Caco-2 (cell line): Measurements from ENCODE around the gene RPTN. TPM values are rescaled to one million over a fixed set of nuclear protein-coding genes. Genes with fewer than 3 reads are reported as not detected.

ENCODE experiments used
- BruUV-seq: library from RNA; stranded (reverse); fragments of 400-500 nt; replicated peaks from 2 replicates; lab custom pipeline; 2021; lab: Mats Ljungman, UMichigan
- CTCF ChIA-PET: fragments of 300-600 bp; sonication (Branson Sonifier 250); formaldehyde crosslinking; loops from one replicate; lab custom pipeline; 2022; ENCODE audit warnings: antibody characterized with exemption; lab: Charles Lee
- POLR2A ChIA-PET: fragments of 300-600 bp; sonication (Branson Sonifier 250); formaldehyde crosslinking; loops from one replicate; lab custom pipeline; 2022; ENCODE audit warnings: antibody characterized with exemption; lab: Charles Lee
- DNase-seq, 2 experiments: peaks; one replicate each; pipeline versions ENCODE4 v3.0.0 to v3.0.0-alpha.2; 2020 to 2022
- H3K27me3 ChIP-seq: replicated peaks from 2 replicates; pipeline ENCODE4 v1.6.0; 2011; ENCODE audit warnings: low read length; ENCODE audit not compliant: control insufficient read depth, insufficient read depth
- H3K36me3 ChIP-seq: 2 replicates; pipeline ENCODE4 v1.5.1; 2011; ENCODE audit warnings: low read length; ENCODE audit not compliant: control insufficient read depth, insufficient read depth
- H3K4me1 ChIP-seq: fragments of 250-450 bp; sonication (Bioruptor Pico); 2 replicates; pipeline ENCODE4 v1.5.1; 2020; ENCODE audit warnings: mild to moderate bottlenecking
- H3K4me3 ChIP-seq: 2 replicates; pipeline ENCODE4 v1.5.1; 2011; ENCODE audit warnings: low read depth, mild to moderate bottlenecking, control low read depth, low read length
- H3K9me3 ChIP-seq: fragments of 250-450 bp; sonication (Bioruptor Pico); 2 replicates; pipeline ENCODE4 v1.5.1; 2020; ENCODE audit warnings: mild to moderate bottlenecking, moderate library complexity
- H3K27ac Mint-ChIP-seq: one replicate; pipeline ENCODE4 v1.8.0; 2022; ENCODE audit warnings: mixed read lengths; ENCODE audit not compliant: unreplicated experiment
- H3K27me3 Mint-ChIP-seq: one replicate; pipeline ENCODE4 v1.8.0; 2022; ENCODE audit warnings: mixed read lengths; ENCODE audit not compliant: insufficient read depth, unreplicated experiment
- H3K36me3 Mint-ChIP-seq: one replicate; pipeline ENCODE4 v1.8.0; 2022; ENCODE audit warnings: mild to moderate bottlenecking, mixed read lengths; ENCODE audit not compliant: insufficient read depth, unreplicated experiment
- H3K4me1 Mint-ChIP-seq: one replicate; pipeline ENCODE4 v1.8.0; 2022; ENCODE audit warnings: low read depth, mixed read lengths; ENCODE audit not compliant: unreplicated experiment
- H3K4me3 Mint-ChIP-seq: one replicate; pipeline ENCODE4 v1.8.0; 2022; ENCODE audit warnings: mild to moderate bottlenecking, moderate library complexity, mixed read lengths; ENCODE audit not compliant: unreplicated experiment
- H3K9me3 Mint-ChIP-seq: one replicate; pipeline ENCODE4 v1.8.0; 2022; ENCODE audit warnings: mixed read lengths; ENCODE audit not compliant: unreplicated experiment
- CTCF ChIP-seq, 2 experiments: fragments of 200-600 bp in 1 of 2; IDR thresholded peaks; 1 replicate in 1 of 2; 2 replicates in 1 of 2; pipeline versions ENCODE4 v1.5.1 to v1.8.0; 2011 to 2022; ENCODE audit warnings: antibody characterized with exemption in 1 of 2, control low read depth in 1 of 2, inconsistent platforms in 1 of 2, low read depth in 1 of 2, low read length in 1 of 2, mild to moderate bottlenecking in 1 of 2, moderate library complexity in 1 of 2; ENCODE audit not compliant: insufficient read depth in 1 of 2, severe bottlenecking in 1 of 2, unreplicated experiment in 1 of 2
- intact Hi-C: fragments of 100-400 bp; cut with micrococcal nuclease; formaldehyde crosslinking; loops from one replicate; pipeline ENCODE4 v1.10.0; 2022; ENCODE audit not compliant: unreplicated experiment
- total RNA-seq: library from RNA; stranded (reverse); gene quantifications from 2 replicates; pipeline ENCODE4 v1.2.3, GENCODE V29; 2022

Gene RPTN
- total RNA-seq, 1 experiment from 2014 or later = not detected

DNA sequence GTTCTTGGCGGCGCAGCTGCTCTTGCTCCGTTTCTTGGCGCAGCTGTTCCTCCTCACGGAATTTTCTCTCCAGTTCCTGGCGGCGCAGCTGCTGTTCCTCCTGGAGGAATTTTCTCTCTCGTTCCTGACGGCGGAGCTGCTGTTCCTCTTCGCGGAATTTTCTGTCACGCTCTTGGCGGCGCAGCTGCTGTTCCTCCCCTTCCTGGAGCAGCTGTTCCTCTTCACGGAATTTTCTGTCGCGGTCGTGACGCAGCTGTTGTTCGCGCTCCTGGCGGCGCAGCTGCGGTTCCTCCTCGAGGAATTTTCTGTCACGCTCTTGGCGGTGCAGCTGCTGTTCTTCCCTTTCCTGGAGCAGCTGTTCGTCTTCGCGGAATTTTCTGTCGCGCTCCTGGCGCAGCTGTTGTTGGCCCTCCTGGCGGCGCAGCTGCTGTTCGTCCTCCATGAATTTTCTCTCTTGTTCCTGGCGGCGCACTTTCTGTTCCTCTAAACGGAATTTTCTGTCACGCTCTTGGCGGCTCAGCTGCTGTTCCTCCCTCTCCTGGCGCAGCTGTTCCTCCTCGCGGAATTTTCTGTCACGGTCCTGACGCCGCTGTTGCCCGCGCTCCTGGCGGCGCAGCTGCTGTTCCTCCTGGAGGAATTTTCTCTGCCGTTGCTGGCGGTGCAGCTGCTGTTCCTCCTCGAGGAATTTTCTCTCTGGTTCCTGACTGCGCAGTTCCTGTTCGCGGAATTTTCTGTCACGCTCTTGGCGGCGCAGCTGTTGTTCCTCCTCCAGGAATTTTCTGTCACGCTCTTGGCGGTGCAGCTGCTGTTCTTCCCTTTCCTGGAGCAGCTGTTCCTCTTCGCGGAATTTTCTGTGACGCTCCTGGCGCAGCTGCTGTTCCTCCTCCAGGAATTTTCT lies 50.8 kb downstream of the RPTN start:
- CTCF ChIA-PET = interaction anchor here (0.7 to 1.3 kb wide), 6 partner anchors 9 to 211 kb away, joined by 3 to 6 read pairs (median 4); no protein-coding TSS in a partner anchor
- no peak overlapping the region for H3K27ac Mint-ChIP-seq

GRCh38 chr1:152107031-152107983 lies 51.7 kb downstream of the RPTN start:
- Mint-ChIP-seq H3K36me3 (peaks cover 10% of the 10 kb centered on the region), H3K27me3 (peaks cover 9% of the 10 kb centered on the region), H3K4me1 (peaks cover 10% of the 10 kb centered on the region), H3K27ac (no peak overlapping the region), H3K9me3 (no peaks in the 10 kb centered on the region), H3K4me3 (no peak overlapping the region)
- CTCF ChIA-PET = interaction anchor here (0.8 to 1.3 kb wide), 4 partner anchors 12 to 72 kb away, joined by 3 to 6 read pairs (median 4); no protein-coding TSS in a partner anchor
- no TSS peak for BruUV-seq
- DNase-seq = peak; percentile 63 to 70
- H3K9me3 ChIP-seq = no peaks in the 10 kb centered on the region
- peaks cover 10% of the 10 kb centered on the region for H3K4me1 ChIP-seq
- intact Hi-C loops = loop anchor here (1.0 kb wide), 1 partner anchor 55 kb away; no protein-coding TSS in a partner anchor
- POLR2A ChIA-PET = interaction anchor here (0.7 kb wide), 3 partner anchors 8 to 394 kb away, joined by 3 to 8 read pairs (median 3); no protein-coding TSS in a partner anchor
- H3K27me3 ChIP-seq = peaks cover 7% of the 10 kb centered on the region
- H3K4me3 ChIP-seq = peak overlapping the region; percentile 42
- peak in 1 of 2 experiments; percentile 7 for TF ChIP-seq CTCF (IDR thresholded peaks at IDR 0.05; ENCODE audit: insufficient read depth in 1 of 2, low read depth in 1 of 2, low read length in 1 of 2, severe bottlenecking in 1 of 2, unreplicated experiment in 1 of 2)
- no peaks in the 10 kb centered on the region for H3K36me3 ChIP-seq

More for the DNA sequence above, 50.8 kb downstream of the RPTN start:
- peaks cover 8% of the 10 kb centered on the region for H3K27me3 ChIP-seq
- peaks cover 4% of the 10 kb centered on the region for H3K4me1 ChIP-seq
- peaks cover 10% of the 10 kb centered on the region for H3K4me1 Mint-ChIP-seq
- no peaks in the 10 kb centered on the region for H3K9me3 Mint-ChIP-seq
- DNase-seq = peak; percentile 63 to 73
- H3K9me3 ChIP-seq = no peaks in the 10 kb centered on the region
- no peaks in the 10 kb centered on the region for H3K36me3 ChIP-seq
- peak in 1 of 2 experiments; percentile 0 for TF ChIP-seq CTCF (IDR thresholded peaks at IDR 0.05; ENCODE audit: insufficient read depth in 1 of 2, low read depth in 1 of 2, low read length in 1 of 2, severe bottlenecking in 1 of 2, unreplicated experiment in 1 of 2)
- no TSS peak for BruUV-seq
- peaks cover 9% of the 10 kb centered on the region for H3K27me3 Mint-ChIP-seq
- no peak overlapping the region for H3K4me3 Mint-ChIP-seq
- peaks cover 10% of the 10 kb centered on the region for H3K36me3 Mint-ChIP-seq
- intact Hi-C loops = loop anchor here (1.0 kb wide), 1 partner anchor 56 kb away; no protein-coding TSS in a partner anchor
- H3K4me3 ChIP-seq = peak overlapping the region; percentile 42
- POLR2A ChIA-PET = interaction anchor here (0.7 kb wide), 3 partner anchors 9 to 393 kb away, joined by 3 to 8 read pairs (median 3); no protein-coding TSS in a partner anchor
